ENCODE results near the gene HCRT. TPM values are rescaled to one million over a fixed set of nuclear protein-coding genes. Genes with fewer than 3 reads are reported as not detected.

The HCRT gene
- total RNA-seq, 5 donors from 2014 or later (not counting 1 experiment from before 2014, with no cell fraction given) = not detected

DNA sequence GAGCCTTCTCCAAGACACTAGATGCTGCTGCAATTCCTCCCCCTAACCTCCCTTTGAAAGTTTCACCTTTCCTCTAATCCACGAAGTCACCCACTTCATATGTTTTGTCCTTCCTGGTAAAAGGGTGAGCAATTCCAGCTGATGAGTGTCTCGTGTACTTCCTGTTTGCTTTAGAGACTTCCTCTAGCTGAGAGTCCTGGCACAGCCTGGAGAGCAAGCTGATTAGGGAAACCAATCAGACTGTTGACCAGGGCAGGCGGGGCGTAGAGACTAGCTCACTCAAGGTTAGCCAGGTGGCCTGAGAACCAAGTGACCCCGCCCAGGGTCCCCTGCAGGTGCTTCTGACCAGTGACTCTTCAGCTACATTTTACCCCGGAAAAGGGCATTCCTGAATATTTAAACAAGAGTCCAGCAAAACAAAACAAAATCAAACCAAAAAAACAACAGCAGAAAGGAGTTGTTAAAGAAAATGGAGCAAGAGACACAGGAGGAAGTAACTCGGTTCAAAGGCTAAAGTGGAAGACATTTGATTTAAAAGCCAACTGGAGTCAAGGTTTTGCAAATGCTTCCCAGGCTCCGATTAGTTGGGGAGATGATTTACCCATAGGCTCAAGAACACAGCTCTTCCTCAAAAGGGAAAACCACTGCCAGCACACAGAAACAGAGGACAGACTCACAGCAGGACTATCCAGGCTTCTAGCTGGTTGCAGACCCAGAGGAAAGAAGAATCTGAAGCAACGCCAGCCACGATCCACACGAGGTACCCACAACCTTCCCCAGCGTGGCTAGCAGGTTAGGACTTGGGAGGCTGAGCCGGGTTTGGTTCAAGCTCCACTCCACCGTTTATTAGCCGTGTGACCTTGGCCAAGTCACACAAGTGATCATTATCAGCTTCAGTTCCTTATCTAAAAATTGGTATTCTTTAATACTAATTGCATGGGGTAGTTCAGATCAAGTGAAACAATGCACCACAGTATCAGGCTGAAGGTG is 49.3 kb downstream of the HCRT start:
- DNase-seq (peak in 1 of 35 experiments; percentile 19), ATAC-seq (replicated peaks in 1 of 4) (no peak)
- H3K9me3 Mint-ChIP-seq = no peaks in the 10 kb centered on the region
- Histone ChIP-seq H3K36me3 (ENCODE audit: control insufficient read depth in 2 of 2, extremely low read depth in 1 of 2, insufficient read depth in 1 of 2, low read length in 1 of 2) (peaks cover 0 to 30% of the 10 kb centered on the region in 2 donors), H3K4me1 (ENCODE audit: control insufficient read depth in 1 of 2, extremely low read depth in 1 of 2, insufficient read depth in 2 of 2, low read length in 2 of 2) (peaks cover 28 to 54% of the 10 kb centered on the region in 2 experiments), H3K4me3 (ENCODE audit: control insufficient read depth in 1 of 2, extremely low read depth in 1 of 2, low read length in 1 of 2) (no peak overlapping the region), H3K27ac (ENCODE audit: low read length) (no peak overlapping the region), H3K27me3 (replicated peaks in 1 of 2; ENCODE audit: control insufficient read depth in 2 of 2, extremely low read depth in 1 of 2, insufficient read depth in 2 of 2, low read length in 1 of 2) (no peaks in the 10 kb centered on the region), H3K9me3 (no peaks in the 10 kb centered on the region)
- peaks cover 9% of the 10 kb centered on the region for H3K36me3 Mint-ChIP-seq
- no peaks in the 10 kb centered on the region for H3K27me3 Mint-ChIP-seq
- H3K4me3 Mint-ChIP-seq = peak overlapping the region in 1 of 3 donors; percentile 56
- ChIA-PET POLR2A (interaction anchor here in 1 of 2 donors (0.5 kb wide), 1 partner anchor 15 kb away, joined by 6 read pairs; the partner anchor contains the start of gene KAT2A), CTCF (interaction anchor here (0.6 to 1.0 kb wide), 2 partner anchors 18 to 668 kb away, joined by 3 read pairs; no protein-coding TSS in a partner anchor)
- H3K27ac Mint-ChIP-seq = peak overlapping the region; percentile 84 to 89
- WGBS (ENCODE audit: insufficient coverage) = 77% methylated on average over 9 of the region's 15 CpGs
- peaks cover 44 to 79% (median 76%) of the 10 kb centered on the region in 3 donors for H3K4me1 Mint-ChIP-seq

DNA sequence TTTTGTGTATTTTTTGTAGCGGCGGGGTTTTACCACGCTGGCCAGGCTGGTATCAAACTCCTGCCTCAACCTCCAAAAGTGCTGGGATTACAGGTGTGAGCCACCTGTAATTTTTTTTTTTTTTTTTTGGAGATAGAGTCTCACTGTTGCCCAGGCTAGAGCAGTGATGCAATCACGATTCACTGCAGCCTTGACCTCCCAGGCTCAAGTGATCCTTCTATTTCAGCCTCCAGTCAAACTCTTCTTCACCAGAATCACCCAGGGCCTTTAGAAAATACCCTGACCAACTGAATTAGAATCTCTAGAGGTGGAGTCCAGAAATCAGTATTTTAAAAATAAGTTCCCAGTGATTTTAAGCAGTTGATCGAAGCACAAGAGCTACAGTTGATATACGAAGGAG is 50.1 kb downstream of the HCRT start:
- no peak overlapping the region for H3K27ac ChIP-seq (ENCODE audit: low read length)
- no peak for DNase-seq
- H3K4me3 ChIP-seq (ENCODE audit: control insufficient read depth in 1 of 2, extremely low read depth in 1 of 2, low read length in 1 of 2) = no peak overlapping the region
- H3K9me3 Mint-ChIP-seq = no peaks in the 10 kb centered on the region
- H3K9me3 ChIP-seq = no peaks in the 10 kb centered on the region
- CTCF ChIA-PET = interaction anchor here in 1 of 2 donors (1.0 kb wide), 1 partner anchor 17 kb away, joined by 3 read pairs; no protein-coding TSS in a partner anchor
- ATAC-seq (replicated peaks in 1 of 4) = no peak
- peaks cover 15% of the 10 kb centered on the region for H3K36me3 Mint-ChIP-seq
- H3K27me3 Mint-ChIP-seq = no peaks in the 10 kb centered on the region
- H3K27me3 ChIP-seq (replicated peaks in 1 of 2; ENCODE audit: control insufficient read depth in 2 of 2, extremely low read depth in 1 of 2, insufficient read depth in 2 of 2, low read length in 1 of 2) = no peaks in the 10 kb centered on the region
- peaks cover 4 to 37% of the 10 kb centered on the region in 2 donors for H3K36me3 ChIP-seq (ENCODE audit: control insufficient read depth in 2 of 2, extremely low read depth in 1 of 2, insufficient read depth in 1 of 2, low read length in 1 of 2)
- WGBS (ENCODE audit: insufficient coverage) = 95% methylated on average over 3 of the region's 6 CpGs
- POLR2A ChIA-PET = no interaction called here
- H3K27ac Mint-ChIP-seq = peak overlapping the region; percentile 84 to 89
- H3K4me3 Mint-ChIP-seq = no peak overlapping the region
- peaks cover 50 to 79% (median 76%) of the 10 kb centered on the region in 3 donors for H3K4me1 Mint-ChIP-seq
- H3K4me1 ChIP-seq (ENCODE audit: control insufficient read depth in 1 of 2, extremely low read depth in 1 of 2, insufficient read depth in 2 of 2, low read length in 2 of 2) = peaks cover 28 to 54% of the 10 kb centered on the region in 2 experiments

Other genes with a start within 250 kb of the HCRT start
- gene CNP, start 218.7 kb downstream of the HCRT start, total RNA-seq = 10 to 100 TPM; 24.4 to 36.2 (median 34.3) TPM
- gene DNAJC7, start 168.0 kb downstream of the HCRT start, total RNA-seq = 100 to 1,000 TPM; 107 to 129 (median 112) TPM
- 10 to 100 TPM; 11.0 to 19.6 (median 18.4) TPM for gene NKIRAS2, start 165.4 kb downstream of the HCRT start, total RNA-seq
- 1 to 10 TPM in 1 of 5 donors, under 1 TPM in 4; 0.35 to 1.1 (median 0.89) TPM for gene C17orf113, start 134.9 kb downstream of the HCRT start, total RNA-seq
- 1 to 10 TPM in 1 of 5 donors, under 1 TPM in 4; 0.16 to 1.0 (median 0.46) TPM for gene ZNF385C, start 87.0 kb downstream of the HCRT start, total RNA-seq
- 10 to 100 TPM; 38.2 to 63.0 (median 41.7) TPM for gene DHX58, start 72.7 kb downstream of the HCRT start, total RNA-seq
- gene KAT2A, start 64.1 kb downstream of the HCRT start, total RNA-seq = 10 to 100 TPM; 41.1 to 75.5 (median 61.1) TPM
- gene HSPB9, start 62.6 kb downstream of the HCRT start, total RNA-seq = under 1 TPM in 2 of 5 donors, not detected in 3; 0.13 to 0.18 TPM
- 10 to 100 TPM; 72.3 to 85.9 (median 79.3) TPM for gene RAB5C, start 30.5 kb downstream of the HCRT start, total RNA-seq
- gene KCNH4, start 4.3 kb downstream of the HCRT start, total RNA-seq = under 1 TPM in 4 of 5 donors, not detected in 1; 0.06 to 0.35 (median 0.20) TPM
- gene GHDC, start 9.0 kb upstream of the HCRT start, total RNA-seq = 10 to 100 TPM; 15.8 to 26.2 (median 22.5) TPM
- 100 to 1,000 TPM; 178 to 205 (median 186) TPM for gene STAT5B, start 90.9 kb upstream of the HCRT start, total RNA-seq
- gene STAT5A, start 103.0 kb upstream of the HCRT start, total RNA-seq = 100 to 1,000 TPM; 141 to 160 (median 147) TPM
- 100 to 1,000 TPM; 113 to 242 (median 129) TPM for gene STAT3, start 203.0 kb upstream of the HCRT start, total RNA-seq
- gene CAVIN1, start 237.8 kb upstream of the HCRT start, total RNA-seq = 1 to 10 TPM in 4 of 5 donors, under 1 TPM in 1; 0.83 to 2.3 (median 2.1) TPM

Measured in T-cell (primary cell).